SK-N-DZ (cell line): ENCODE data around the gene GDF10.

Experiments
- DNase-seq: peaks from one replicate; pipeline ENCODE4 v3.0.0-alpha.2; 2015; ENCODE audit warnings: low spot score

GDF10 gene

DNA sequence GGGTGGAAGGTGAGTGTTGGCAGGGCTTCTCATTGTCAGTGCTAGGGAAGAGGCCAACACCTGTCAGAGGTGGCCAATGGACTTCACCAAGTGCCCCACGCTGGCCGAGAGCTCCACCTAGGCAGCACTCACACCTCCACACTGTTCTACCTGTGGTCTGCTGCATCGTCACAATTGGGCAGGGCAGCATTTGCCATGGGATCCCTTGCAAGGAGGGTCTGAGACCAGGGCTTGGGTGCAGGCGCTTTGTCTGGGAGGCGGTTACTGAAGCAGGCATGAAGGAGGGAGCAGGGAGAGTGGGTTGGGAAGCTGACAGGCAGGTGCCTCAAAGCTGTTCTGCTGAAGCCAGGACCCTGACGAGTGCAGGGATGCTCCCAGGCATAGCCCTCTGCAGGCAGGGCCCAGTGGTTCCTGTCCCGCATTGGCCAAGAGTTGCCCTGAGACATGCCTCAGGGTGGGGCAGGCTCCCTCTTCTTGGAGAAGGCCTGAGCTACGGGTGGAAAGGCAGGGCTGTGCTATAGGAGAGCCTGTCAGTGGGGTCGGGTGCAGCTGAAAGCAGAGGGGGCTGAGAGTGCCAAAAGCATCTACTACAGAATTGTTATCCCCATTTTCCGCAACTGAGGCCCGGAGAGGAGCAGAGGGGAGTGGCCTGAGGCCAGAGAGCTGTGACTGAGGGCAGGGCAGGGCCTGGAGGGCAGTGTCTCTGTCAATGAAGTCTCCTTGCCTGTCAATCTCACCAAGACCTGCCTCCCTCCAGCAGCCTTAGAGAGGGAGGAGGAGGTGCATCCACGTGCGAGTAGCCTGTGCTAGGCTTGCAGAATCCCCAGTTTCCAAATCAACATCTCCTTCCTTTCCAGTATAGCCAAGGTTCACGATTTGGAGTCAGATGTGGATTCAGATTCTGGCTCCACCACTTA, 52.2 kb downstream of the GDF10 start:
- no peak for DNase-seq

DNA sequence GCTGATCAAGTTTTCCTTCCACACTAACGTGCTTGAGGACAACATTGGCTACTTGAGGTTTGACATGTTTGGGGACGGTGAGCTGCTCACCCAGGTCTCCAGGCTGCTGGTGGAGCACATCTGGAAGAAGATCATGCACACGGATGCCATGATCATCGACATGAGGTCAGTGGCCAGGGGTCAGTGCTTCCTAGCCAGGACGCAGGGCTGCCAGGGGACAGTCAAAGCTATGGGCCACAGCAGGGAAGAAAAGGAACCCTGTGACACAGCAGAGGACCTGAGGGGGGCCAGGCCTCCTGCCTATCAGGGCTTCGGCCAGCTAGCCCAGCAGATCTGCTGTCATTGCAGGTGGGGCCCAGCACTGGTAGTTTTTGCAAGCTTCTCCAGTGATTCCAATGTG, 53.4 kb downstream of the GDF10 start:
- no peak for DNase-seq

DNA sequence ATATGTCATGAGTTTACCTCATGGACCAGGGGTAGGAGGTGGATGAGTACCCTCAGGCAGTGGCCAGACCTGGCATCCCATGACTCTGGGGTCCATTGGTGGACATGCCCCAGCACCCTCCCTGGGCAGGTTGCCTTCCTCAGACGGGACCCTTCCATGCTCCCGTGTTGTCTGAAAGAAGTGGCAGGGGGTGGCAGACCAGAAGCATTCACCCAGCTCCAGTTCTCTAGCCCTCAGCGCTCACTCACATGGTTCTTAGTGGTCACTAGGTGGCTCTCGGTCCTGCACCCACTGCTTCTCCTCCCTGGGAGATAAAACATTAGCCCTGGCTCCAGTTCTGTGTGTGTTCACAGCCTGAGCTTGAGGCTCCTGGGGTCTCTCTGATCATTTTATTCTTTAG, 54.2 kb downstream of the GDF10 start:
- no peak for DNase-seq

DNA sequence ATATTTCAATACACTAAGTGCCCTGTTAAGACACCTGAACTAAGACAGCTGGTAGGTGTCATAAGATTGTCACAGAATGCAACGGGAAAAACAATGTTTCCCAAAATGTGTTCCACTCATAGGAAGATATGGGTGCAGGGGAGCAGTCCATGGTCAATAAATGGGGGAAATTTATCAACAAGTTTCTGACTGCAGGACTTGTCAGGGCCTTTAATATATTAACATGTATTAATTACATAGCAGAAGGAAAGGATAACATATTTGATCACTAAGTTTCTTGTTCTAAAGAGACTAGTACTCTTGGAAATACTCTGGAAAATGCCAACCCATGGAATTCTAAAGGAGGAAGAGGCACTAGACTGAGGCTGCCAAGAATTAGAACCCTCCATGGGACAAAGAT, 54.9 kb downstream of the GDF10 start:
- DNase-seq, result no peak

DNA sequence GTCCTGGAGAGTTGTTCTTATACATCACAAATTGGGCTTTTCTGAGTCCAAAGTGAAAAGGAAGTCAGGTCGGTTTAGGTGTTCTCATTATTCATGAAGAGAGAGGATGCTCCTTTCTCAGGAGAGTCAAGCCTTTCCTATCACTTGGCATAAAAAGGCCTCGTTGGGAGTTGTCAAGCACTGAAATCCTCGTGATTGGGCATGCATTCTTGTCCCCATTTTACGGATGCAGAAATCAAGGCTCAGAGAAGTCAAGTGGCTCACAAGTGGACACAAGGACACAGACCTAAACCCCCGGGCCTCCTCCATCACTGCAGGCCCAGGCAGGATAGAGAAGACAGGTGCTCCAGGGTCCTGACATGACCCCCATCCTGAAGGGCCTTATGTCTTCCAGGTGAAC, 56.7 kb downstream of the GDF10 start:
- DNase-seq, result no peak

DNA sequence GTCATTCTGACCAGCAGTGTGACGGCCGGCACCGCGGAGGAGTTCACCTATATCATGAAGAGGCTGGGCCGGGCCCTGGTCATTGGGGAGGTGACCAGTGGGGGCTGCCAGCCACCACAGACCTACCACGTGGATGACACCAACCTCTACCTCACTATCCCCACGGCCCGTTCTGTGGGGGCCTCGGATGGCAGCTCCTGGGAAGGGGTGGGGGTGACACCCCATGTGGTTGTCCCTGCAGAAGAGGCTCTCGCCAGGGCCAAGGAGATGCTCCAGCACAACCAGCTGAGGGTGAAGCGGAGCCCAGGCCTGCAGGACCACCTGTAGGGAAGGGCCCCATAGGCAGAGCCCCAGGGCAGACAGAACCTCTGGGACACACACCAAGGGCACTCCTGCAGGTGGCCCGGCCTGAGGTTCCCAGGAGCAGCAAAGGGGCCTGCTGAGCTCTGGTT, 57.2 kb downstream of the GDF10 start:
- DNase-seq, result no peak

DNA sequence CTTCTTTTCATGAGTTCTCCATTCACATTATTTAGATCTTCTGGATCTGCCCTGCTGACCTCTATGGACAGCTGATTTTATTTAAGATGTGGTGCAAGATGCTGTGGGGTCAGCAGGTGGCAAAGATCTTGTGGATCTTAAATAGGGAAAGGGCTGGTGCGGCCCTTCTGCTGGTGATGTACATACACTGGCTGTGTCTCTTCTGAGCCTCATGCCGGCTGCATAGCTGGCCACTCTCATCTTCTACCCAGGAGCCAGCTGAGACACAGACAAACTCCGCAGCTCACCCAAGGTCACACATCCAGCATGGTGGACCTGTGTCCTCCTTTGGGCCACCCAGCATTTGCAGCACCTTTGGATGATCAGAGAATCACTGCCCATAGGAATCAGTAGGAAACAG, 57.9 kb downstream of the GDF10 start:
- DNase-seq, result no peak

DNA sequence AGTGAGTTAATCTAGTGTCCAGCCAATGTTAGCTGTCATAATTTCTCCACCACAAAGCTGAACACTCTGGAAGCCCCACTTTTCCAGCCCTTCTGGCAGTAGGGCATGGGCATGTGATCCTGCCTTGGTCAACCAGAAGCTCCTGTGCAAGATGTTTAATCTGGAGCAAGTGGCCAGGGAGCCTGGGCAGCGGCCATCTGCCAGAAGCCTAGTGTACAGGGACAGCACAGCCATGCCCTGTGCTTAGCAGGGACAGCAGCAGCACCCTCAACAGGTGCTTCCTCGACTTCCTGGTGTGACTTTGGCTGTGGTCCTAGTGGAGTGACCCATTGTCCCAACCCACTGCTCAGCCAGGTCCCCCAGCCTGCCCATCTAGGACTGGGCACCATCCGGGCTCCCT, 58.5 kb downstream of the GDF10 start:
- no peak for DNase-seq

DNA sequence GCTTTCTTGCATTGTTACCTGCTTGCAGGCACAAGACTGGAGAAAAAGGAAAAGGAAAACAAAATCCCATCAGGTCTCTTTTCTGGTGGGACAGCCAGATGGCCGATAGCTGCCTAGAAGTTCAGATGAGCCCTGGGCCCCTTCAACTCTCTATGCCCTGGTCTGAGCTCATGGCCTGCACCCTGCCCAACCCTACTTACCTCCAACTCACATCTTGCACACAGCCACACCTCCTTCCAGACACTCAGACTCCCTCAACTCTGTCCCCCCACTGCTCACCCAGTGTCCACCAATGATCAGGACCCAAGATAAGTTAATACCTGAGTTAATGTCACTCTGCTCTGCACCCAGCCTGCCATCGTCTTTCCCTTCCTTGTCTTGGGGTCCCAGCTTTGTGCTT, 59.1 kb downstream of the GDF10 start:
- DNase-seq, result no peak

DNA sequence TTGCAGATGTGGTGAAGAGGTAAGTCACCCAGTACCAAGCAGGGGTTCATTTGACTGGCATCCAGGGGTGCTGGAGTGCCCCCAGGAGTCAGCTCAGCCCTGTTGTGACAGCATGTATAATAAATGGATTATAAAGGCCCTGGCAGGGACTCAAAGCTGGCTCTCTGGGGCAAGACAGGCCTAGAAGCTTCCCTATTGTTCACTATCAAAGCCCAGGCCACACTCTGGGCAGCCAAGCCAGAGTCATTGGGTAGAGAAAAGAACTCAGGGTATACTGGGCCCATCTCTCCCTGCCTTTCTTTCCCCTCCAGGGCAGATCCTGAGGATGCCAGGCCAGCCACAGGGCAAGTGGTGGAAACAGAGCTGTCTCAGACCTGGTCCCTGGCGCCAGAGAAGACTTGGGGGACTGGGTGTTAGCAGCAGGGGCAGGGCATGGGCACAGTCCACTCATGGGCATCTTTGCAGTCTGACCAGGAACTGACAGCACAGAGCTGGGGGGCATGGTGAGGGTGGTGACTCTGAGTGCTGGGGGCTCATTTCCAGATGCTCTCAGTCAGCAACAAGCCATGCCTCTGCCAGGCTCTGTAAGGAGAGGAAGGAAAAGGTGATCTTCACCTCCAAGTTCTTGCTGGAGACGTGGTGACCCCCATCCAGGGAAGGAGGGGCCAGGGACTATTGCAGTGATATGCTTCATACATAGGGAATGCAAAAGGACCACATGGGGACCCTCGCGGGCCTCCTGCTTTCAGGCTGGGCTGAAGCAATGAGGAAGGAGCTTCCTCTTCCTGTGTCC, 59.8 kb downstream of the GDF10 start:
- no peak for DNase-seq

DNA sequence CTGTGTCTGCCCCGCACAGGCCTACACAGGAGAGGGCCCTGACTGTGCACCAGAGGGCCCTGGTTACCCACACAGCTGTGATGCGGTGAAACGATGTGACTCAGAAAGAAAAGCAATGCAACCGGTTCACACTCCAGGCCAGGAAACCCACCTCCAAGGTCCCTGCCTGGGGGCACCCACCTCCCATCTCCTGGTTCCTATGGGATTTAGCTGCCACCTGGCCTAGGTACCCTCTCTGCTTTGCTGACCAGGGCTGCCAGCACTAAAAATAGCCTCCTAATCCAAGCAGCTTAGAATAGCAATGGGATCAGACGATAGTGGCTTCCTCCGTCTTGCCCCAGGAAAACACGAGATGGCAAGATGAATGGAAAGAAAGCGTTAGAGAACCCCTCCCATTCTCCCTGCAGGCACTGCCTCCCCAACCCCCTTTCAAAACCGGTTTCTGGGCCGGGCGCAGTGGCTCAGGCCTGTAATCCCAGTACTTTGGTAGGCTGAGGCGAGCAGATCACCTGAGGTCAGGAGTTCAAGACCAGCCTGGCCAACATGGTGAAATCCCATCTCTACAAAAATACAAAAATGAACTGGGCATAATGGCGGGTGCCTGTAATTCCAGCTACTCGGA, 60.5 kb downstream of the GDF10 start:
- no peak for DNase-seq

DNA sequence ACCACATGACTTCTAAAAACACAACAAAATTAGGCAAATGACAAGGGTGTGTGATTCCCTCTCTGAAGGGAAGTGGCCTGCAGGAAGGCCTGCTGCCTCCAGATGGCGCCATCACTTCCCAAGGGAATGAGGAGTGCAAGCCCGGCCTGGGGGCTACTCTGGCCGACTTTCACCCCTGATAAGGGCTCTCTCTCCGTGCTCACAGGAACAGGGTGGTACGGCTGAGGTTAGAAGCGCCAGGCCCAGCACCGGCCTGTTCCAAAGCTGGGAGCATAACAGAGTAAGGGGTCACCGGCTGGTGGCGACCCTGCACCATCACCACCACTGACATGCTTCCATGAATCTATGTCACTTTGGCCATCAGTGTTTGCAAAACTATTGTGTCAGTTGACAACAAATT, 61.3 kb downstream of the GDF10 start:
- peak; percentile 23 for DNase-seq

DNA sequence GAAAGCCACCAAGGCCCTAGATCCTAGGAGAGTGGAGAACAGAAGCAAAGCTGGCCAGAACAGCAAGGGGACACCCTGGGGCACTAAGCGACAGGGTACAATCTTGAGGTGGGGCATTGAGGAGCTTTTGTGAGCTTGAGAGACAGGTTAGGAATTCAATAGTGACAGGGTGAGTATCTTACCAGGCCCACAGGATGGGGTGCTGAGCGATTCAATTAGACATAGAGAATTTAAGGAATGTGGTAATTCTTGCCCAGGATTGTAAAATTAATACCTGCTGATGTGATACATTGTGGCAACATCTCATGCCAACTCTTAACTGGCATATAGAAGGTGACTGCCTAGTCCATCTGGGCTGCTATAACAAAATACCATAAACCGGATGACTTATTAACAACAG, 62.2 kb downstream of the GDF10 start:
- no peak for DNase-seq
